Measurements from ENCODE around the gene SLC22A23.
A peak's percentile ranks its signal among the peaks of the same experiment; 100 is the strongest.

SLC22A23 gene

GRCh38 chr6:3268680-3269079, 188.2 kb downstream of the SLC22A23 start:
- intact Hi-C loops (cut with DNase I) = no loop called here
- peak in 2 of 10 donors; percentile 35 to 76 for DNase-seq

GRCh38 chr6:3267162-3267561, 189.7 kb downstream of the SLC22A23 start:
- intact Hi-C loops (cut with DNase I) = no loop called here
- peak in 1 of 10 donors; percentile 49 for DNase-seq

- DNase-seq = peak in 1 of 10 donors; percentile 35
These were observed 190.7 kb downstream of the SLC22A23 start for GRCh38 chr6:3266170-3266569.

GRCh38 chr6:3265671-3266070, 191.2 kb downstream of the SLC22A23 start:
- intact Hi-C loops (cut with DNase I) = no loop called here
- DNase-seq = peak in 1 of 10 donors; percentile 28

More at GRCh38 chr6:3266170-3266569, 190.7 kb downstream of the SLC22A23 start:
- intact Hi-C loops (cut with DNase I) = no loop called here

GRCh38 chr6:3264356-3264755, 192.5 kb downstream of the SLC22A23 start:
- DNase-seq = peak in 1 of 10 donors; percentile 69
- intact Hi-C loops (cut with DNase I) = no loop called here

GRCh38 chr6:3263096-3263495, 193.8 kb downstream of the SLC22A23 start:
- DNase-seq = no peak
- intact Hi-C loops (cut with DNase I) = no loop called here

GRCh38 chr6:3261921-3262320, 194.9 kb downstream of the SLC22A23 start:
- peak in 1 of 10 donors; percentile 72 for DNase-seq
- intact Hi-C loops (cut with DNase I) = no loop called here

GRCh38 chr6:3261518-3261820, 195.4 kb downstream of the SLC22A23 start:
- DNase-seq = no peak
- intact Hi-C loops (cut with DNase I) = no loop called here

GRCh38 chr6:3260772-3261517, 195.9 kb downstream of the SLC22A23 start:
- intact Hi-C loops (cut with DNase I) = no loop called here
- DNase-seq = peak in 1 of 10 donors; percentile 61

GRCh38 chr6:3260296-3260695, 196.6 kb downstream of the SLC22A23 start:
- intact Hi-C loops (cut with DNase I) = no loop called here

GRCh38 chr6:3259491-3259958, 197.3 kb downstream of the SLC22A23 start:
- peak in 4 of 10 donors; percentile 39 to 90 (median 50) for DNase-seq
- intact Hi-C loops (cut with DNase I) = loop anchor here (5.0 to 10.0 kb wide), 2 partner anchors 192 to 265 kb away; partner anchors contain the start of genes NQO2 and RIPK1

More at GRCh38 chr6:3260296-3260695, 196.6 kb downstream of the SLC22A23 start:
- peak in 1 of 10 donors; percentile 47 for DNase-seq

GRCh38 chr6:3258720-3259490, 197.9 kb downstream of the SLC22A23 start, which contains the start of gene PSMG4:
PSMG4 (plus strand) TSS chr6:3258947; CDS start chr6:3259023, 76 bp downstream.
- intact Hi-C loops (cut with DNase I) = loop anchor here (5.0 to 10.0 kb wide), 2 partner anchors 192 to 264 kb away; partner anchors contain the start of genes NQO2 and RIPK1
- peak; percentile 88 to 99 (median 94) for DNase-seq

- DNase-seq = peak in 1 of 10 donors; percentile 72
- intact Hi-C loops (cut with DNase I) = loop anchor here (5.0 to 10.0 kb wide), 2 partner anchors 191 to 263 kb away; partner anchors contain the start of genes NQO2 and RIPK1
These were observed 198.6 kb downstream of the SLC22A23 start for GRCh38 chr6:3258201-3258600.

- intact Hi-C loops (cut with DNase I) = loop anchor here (5.0 to 10.0 kb wide), 2 partner anchors 91 to 259 kb away; partner anchors contain the start of gene NQO2
- DNase-seq = no peak
These were observed 203.3 kb downstream of the SLC22A23 start for GRCh38 chr6:3253597-3253961.

GRCh38 chr6:3252861-3253596, 203.8 kb downstream of the SLC22A23 start:
- intact Hi-C loops (cut with DNase I) = loop anchor here (5.0 to 10.0 kb wide), 2 partner anchors 91 to 258 kb away; partner anchors contain the start of gene NQO2

GRCh38 chr6:3252369-3252768, 204.5 kb downstream of the SLC22A23 start:
- intact Hi-C loops (cut with DNase I) = loop anchor here (5.0 to 10.0 kb wide), 2 partner anchors 90 to 258 kb away; partner anchors contain the start of gene NQO2
- DNase-seq = no peak

More at GRCh38 chr6:3252861-3253596, 203.8 kb downstream of the SLC22A23 start:
- no peak for DNase-seq

GRCh38 chr6:3251462-3252314, 205.2 kb downstream of the SLC22A23 start:
- intact Hi-C loops (cut with DNase I) = loop anchor here (2.0 to 10.0 kb wide), 3 partner anchors 89 to 257 kb away; partner anchors contain the start of gene NQO2
- DNase-seq = peak; percentile 82 to 97 (median 90)

GRCh38 chr6:3250231-3250675, 206.6 kb downstream of the SLC22A23 start:
- no peak for DNase-seq
- intact Hi-C loops (cut with DNase I) = loop anchor here (2.0 to 10.0 kb wide), 3 partner anchors 88 to 255 kb away; partner anchors contain the start of gene NQO2

- intact Hi-C loops (cut with DNase I) = loop anchor here (2.0 to 10.0 kb wide), 3 partner anchors 88 to 255 kb away; partner anchors contain the start of gene NQO2
- DNase-seq = no peak
These were observed 207.0 kb downstream of the SLC22A23 start for GRCh38 chr6:3249821-3250220.

All from posterior cingulate gyrus (tissue), 11 donors.